Calu3 (cell line): Measurements from ENCODE around the gene NELL2. TPM values are rescaled to one million over a fixed set of nuclear protein-coding genes. Genes with fewer than 3 reads are reported as not detected.

Source experiments
- BruUV-seq: library from RNA; stranded (reverse); fragments of 400-500 nt; replicated peaks from 2 replicates; lab custom pipeline; 2021; lab: Mats Ljungman, UMichigan
- CTCF ChIA-PET: fragments of 300-600 bp; sonication (Branson Sonifier 250); formaldehyde crosslinking; loops from one replicate; lab custom pipeline; 2022; ENCODE audit warnings: antibody characterized with exemption; lab: Charles Lee
- DNase-seq: peaks from one replicate; pipeline ENCODE4 v3.0.0; 2022
- H3K27ac Mint-ChIP-seq: one replicate; pipeline ENCODE4 v1.8.0; 2022; ENCODE audit warnings: mixed read lengths; ENCODE audit not compliant: unreplicated experiment
- H3K27me3 Mint-ChIP-seq: one replicate; pipeline ENCODE4 v1.8.0; 2022; ENCODE audit warnings: mixed read lengths; ENCODE audit not compliant: unreplicated experiment
- H3K36me3 Mint-ChIP-seq: one replicate; pipeline ENCODE4 v1.8.0; 2022; ENCODE audit warnings: mild to moderate bottlenecking, moderate library complexity, mixed read lengths; ENCODE audit not compliant: insufficient read depth, unreplicated experiment
- H3K4me1 Mint-ChIP-seq: one replicate; pipeline ENCODE4 v1.8.0; 2022; ENCODE audit warnings: mild to moderate bottlenecking, low read depth, mixed read lengths; ENCODE audit not compliant: unreplicated experiment
- H3K4me3 Mint-ChIP-seq: one replicate; pipeline ENCODE4 v1.8.0; 2022; ENCODE audit warnings: mild to moderate bottlenecking, low read depth, moderate library complexity, mixed read lengths; ENCODE audit not compliant: unreplicated experiment
- H3K9me3 Mint-ChIP-seq: one replicate; pipeline ENCODE4 v1.8.0; 2022; ENCODE audit warnings: low read depth, mixed read lengths; ENCODE audit not compliant: unreplicated experiment
- CTCF ChIP-seq: fragments of 200-600 bp; IDR thresholded peaks from one replicate; pipeline ENCODE4 v1.8.0; 2022; ENCODE audit warnings: antibody characterized with exemption; ENCODE audit not compliant: unreplicated experiment
- intact Hi-C: fragments of 100-400 bp; cut with micrococcal nuclease; formaldehyde crosslinking; loops from one replicate; pipeline ENCODE4 v1.10.0; 2022; ENCODE audit not compliant: unreplicated experiment
- total RNA-seq: library from RNA; stranded (reverse); gene quantifications from 2 replicates; pipeline ENCODE4 v1.2.3, GENCODE V29; 2022

The NELL2 gene
- total RNA-seq, 1 experiment from 2014 or later = not detected

- no peak for DNase-seq
- peaks cover 18% of the 10 kb centered on the region for H3K27me3 Mint-ChIP-seq
- no peaks in the 10 kb centered on the region for H3K36me3 Mint-ChIP-seq
- intact Hi-C loops = no loop called here
- H3K27ac Mint-ChIP-seq = no peak overlapping the region
- CTCF ChIA-PET = no interaction called here
- peaks cover 16% of the 10 kb centered on the region for H3K9me3 Mint-ChIP-seq
- BruUV-seq = no TSS peak
- no peak overlapping the region for H3K4me3 Mint-ChIP-seq
- no peaks in the 10 kb centered on the region for H3K4me1 Mint-ChIP-seq
- no peak for TF ChIP-seq CTCF
Observed at GRCh38 chr12:44558340-44559100, 317.6 kb downstream of the NELL2 start.

- BruUV-seq = no TSS peak
- no peak overlapping the region for H3K27ac Mint-ChIP-seq
- H3K4me1 Mint-ChIP-seq = no peaks in the 10 kb centered on the region
- H3K36me3 Mint-ChIP-seq = no peaks in the 10 kb centered on the region
- intact Hi-C loops = no loop called here
- no peak for DNase-seq
- CTCF ChIA-PET = interaction anchor here (0.6 kb wide), 1 partner anchor 797 kb away, joined by 6 read pairs; the partner anchor contains the start of gene PUS7L
- no peak for TF ChIP-seq CTCF
- no peak overlapping the region for H3K4me3 Mint-ChIP-seq
- H3K27me3 Mint-ChIP-seq = peaks cover 18% of the 10 kb centered on the region
- peaks cover 14% of the 10 kb centered on the region for H3K9me3 Mint-ChIP-seq
Observed at GRCh38 chr12:44555454-44555853, 320.7 kb downstream of the NELL2 start.

GRCh38 chr12:44551631-44552030 lies 324.5 kb downstream of the NELL2 start:
- no peaks in the 10 kb centered on the region for H3K36me3 Mint-ChIP-seq
- peaks cover 2% of the 10 kb centered on the region for H3K9me3 Mint-ChIP-seq
- intact Hi-C loops = no loop called here
- no peaks in the 10 kb centered on the region for H3K4me1 Mint-ChIP-seq
- H3K27ac Mint-ChIP-seq = no peak overlapping the region
- TF ChIP-seq CTCF = no peak
- CTCF ChIA-PET = no interaction called here
- BruUV-seq = no TSS peak
- peaks cover 5% of the 10 kb centered on the region for H3K27me3 Mint-ChIP-seq
- no peak for DNase-seq
- H3K4me3 Mint-ChIP-seq = no peak overlapping the region

GRCh38 chr12:44550377-44550776 lies 325.7 kb downstream of the NELL2 start:
- CTCF ChIA-PET = no interaction called here
- no peak for DNase-seq
- no peak for TF ChIP-seq CTCF
- Mint-ChIP-seq H3K4me1 (no peaks in the 10 kb centered on the region), H3K9me3 (no peaks in the 10 kb centered on the region), H3K27me3 (no peaks in the 10 kb centered on the region), H3K36me3 (no peaks in the 10 kb centered on the region), H3K27ac (no peak overlapping the region), H3K4me3 (no peak overlapping the region)
- no TSS peak for BruUV-seq
- intact Hi-C loops = no loop called here
